B cell (primary cell): ENCODE measurements around the gene RASSF3.

Experiments
- EZH2 ChIP-seq: IDR thresholded peaks from 2 replicates; pipeline ENCODE4 v1.6.1; 2012; ENCODE audit warnings: borderline replicate concordance, low read depth, mild to moderate bottlenecking, moderate library complexity, low read length; ENCODE audit not compliant: insufficient read depth, poor library complexity, severe bottlenecking
- TF ChIP-seq, protein P1 (sequence below): fragments of 200-600 bp; IDR thresholded peaks from one replicate; pipeline ENCODE4 v1.8.0; 2022; ENCODE audit warnings: antibody characterized with exemption, mild to moderate bottlenecking

DNA sequence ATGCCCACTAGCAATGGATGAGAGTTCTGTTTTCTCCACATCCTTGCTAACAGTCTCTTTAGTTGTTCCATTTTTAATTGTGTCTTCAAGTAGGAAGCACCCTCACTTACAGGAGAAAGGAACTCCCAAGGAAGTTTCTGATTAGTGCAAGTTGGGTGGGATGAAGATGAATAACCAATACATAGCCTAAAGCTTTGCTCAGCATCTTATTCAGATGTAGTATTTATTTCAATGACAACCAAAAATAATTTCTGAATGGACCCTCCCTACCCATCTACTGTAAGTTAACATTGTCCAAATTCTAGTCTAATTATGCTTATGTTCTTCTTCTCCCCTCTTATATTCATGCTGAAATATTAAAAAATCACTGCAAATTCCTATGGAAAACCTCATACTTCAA, 36.0 kb downstream of the RASSF3 start:
- no peak for TF ChIP-seq EZH2
- TF ChIP-seq, protein P1, sequence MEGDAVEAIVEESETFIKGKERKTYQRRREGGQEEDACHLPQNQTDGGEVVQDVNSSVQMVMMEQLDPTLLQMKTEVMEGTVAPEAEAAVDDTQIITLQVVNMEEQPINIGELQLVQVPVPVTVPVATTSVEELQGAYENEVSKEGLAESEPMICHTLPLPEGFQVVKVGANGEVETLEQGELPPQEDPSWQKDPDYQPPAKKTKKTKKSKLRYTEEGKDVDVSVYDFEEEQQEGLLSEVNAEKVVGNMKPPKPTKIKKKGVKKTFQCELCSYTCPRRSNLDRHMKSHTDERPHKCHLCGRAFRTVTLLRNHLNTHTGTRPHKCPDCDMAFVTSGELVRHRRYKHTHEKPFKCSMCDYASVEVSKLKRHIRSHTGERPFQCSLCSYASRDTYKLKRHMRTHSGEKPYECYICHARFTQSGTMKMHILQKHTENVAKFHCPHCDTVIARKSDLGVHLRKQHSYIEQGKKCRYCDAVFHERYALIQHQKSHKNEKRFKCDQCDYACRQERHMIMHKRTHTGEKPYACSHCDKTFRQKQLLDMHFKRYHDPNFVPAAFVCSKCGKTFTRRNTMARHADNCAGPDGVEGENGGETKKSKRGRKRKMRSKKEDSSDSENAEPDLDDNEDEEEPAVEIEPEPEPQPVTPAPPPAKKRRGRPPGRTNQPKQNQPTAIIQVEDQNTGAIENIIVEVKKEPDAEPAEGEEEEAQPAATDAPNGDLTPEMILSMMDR: no peak
